Testis (tissue), 2 donors: ENCODE data around the gene GJB2.

Source experiments
- POLR2A ChIP-seq: fragments of 450-650 bp; IDR thresholded peaks from one replicate; pipeline ENCODE4 v1.6.1; 2017; ENCODE audit warnings: antibody characterized with exemption, mild to moderate bottlenecking, moderate library complexity
- TF ChIP-seq, protein P1 (sequence below), 3 experiments: fragments of 450-650 bp in 2 of 3; fragments of 200-600 bp in 1 of 3; sonication (generic) in 1 of 3; IDR thresholded peaks; one replicate each; pipeline ENCODE4 v1.5.1; 2016 to 2019; ENCODE audit warnings: antibody characterized with exemption in 3 of 3, mild to moderate bottlenecking in 2 of 3, moderate library complexity in 1 of 3

DNA sequence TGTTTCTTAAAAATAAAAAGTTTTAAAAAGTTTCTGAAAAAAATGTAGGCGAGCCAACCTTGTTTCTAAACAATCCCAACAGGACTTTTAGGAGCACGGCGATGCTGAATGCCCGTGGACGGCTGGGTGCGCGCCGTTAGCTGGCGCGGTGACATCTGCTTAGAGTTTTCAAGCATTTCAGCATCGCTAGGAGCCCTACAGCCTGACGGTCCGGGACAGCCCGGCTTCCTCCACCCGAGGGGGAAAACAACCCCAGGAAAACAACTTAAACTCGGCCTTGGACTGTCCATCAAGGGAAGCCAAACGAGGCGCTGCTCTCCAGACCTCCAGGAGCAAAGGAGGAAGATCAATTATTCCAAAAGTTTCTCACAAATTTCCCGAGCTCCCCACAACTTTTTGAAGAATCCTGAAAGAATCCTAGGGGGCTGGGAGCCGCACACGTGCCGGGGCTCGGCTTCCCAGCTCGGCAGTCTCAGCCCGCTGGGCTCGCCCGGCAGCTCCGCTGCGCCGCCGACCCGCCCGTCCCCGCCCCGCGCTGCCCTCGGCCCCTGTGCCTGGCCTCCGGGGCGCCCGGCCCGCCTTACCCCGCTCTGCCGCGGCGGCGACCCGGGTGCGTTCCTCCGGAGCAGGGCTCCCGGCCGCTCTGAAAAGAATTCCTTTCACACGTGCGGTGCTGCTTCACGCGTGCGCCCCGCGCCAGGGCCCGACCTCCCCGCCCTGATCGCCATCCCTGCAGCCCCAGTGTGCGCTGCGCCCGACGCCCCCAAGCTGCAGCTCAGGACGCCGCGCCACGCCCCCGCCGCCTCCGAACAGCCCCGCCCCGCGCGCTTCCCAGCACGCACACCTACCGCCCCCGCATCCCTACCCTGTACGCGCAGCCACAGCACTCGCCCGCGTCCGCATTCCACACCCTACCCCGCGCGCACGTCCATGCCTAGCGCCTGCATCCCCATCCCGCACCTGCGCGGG lies 32.1 kb downstream of the GJB2 start, which contains the start of gene GJA3:
- TF ChIP-seq, protein P1, sequence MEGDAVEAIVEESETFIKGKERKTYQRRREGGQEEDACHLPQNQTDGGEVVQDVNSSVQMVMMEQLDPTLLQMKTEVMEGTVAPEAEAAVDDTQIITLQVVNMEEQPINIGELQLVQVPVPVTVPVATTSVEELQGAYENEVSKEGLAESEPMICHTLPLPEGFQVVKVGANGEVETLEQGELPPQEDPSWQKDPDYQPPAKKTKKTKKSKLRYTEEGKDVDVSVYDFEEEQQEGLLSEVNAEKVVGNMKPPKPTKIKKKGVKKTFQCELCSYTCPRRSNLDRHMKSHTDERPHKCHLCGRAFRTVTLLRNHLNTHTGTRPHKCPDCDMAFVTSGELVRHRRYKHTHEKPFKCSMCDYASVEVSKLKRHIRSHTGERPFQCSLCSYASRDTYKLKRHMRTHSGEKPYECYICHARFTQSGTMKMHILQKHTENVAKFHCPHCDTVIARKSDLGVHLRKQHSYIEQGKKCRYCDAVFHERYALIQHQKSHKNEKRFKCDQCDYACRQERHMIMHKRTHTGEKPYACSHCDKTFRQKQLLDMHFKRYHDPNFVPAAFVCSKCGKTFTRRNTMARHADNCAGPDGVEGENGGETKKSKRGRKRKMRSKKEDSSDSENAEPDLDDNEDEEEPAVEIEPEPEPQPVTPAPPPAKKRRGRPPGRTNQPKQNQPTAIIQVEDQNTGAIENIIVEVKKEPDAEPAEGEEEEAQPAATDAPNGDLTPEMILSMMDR (IDR thresholded peaks at IDR 0.05) = no peak
- TF ChIP-seq POLR2A = no peak
